ENCODE measurements around the gene C19orf73. TPM values are rescaled to one million over a fixed set of nuclear protein-coding genes. Genes with fewer than 3 reads are reported as not detected.
A peak's percentile ranks its signal among the peaks of the same experiment; 100 is the strongest.

Gene C19orf73
- total and polyA plus RNA-seq, 9 of the 15 experiments (the other 6 are each of a cell fraction or from before 2014, with no cell fraction given), result 0.08 to 7.4 (median 1.4) TPM

- TF ChIP-seq TEAD1 (CRISPR knock-in tag; IDR thresholded peaks at IDR 0.05), result peak in 1 of 2 experiments; percentile 60; a peak in 1 of 4 replicates
- no peak for TF ChIP-seq ZNF507 (tag; conservative IDR thresholded peaks at IDR 0.05)
- TF ChIP-seq DPF2 (IDR thresholded peaks at IDR 0.05), result peak; percentile 52; the same call in 1 of the 2 replicates
- TF ChIP-seq NR2C1 (IDR thresholded peaks at IDR 0.05), result no peak
- TF ChIP-seq NR2C1 (tag; IDR thresholded peaks at IDR 0.05), result peak; percentile 30; the same call in 1 of the 2 replicates
- no peak for TF ChIP-seq ZNF436 (CRISPR knock-in tag; IDR thresholded peaks at IDR 0.05)
- TF ChIP-seq ZNF717 (CRISPR knock-in tag; IDR thresholded peaks at IDR 0.05), result no peak
- TF ChIP-seq ZNF274 (IDR thresholded peaks at IDR 0.05; ENCODE audit: borderline replicate concordance, low read depth, low read length), result no peak; the same call in 1 of the 2 replicates
- peak; percentile 56 for TF ChIP-seq SETDB1 (IDR thresholded peaks at IDR 0.05; ENCODE audit: low read length)
- TF ChIP-seq MAFK (IDR thresholded peaks at IDR 0.05; ENCODE audit: low read length), result no peak
- no peak for TF ChIP-seq MYBL2 (IDR thresholded peaks at IDR 0.05; ENCODE audit: low read depth)
- TF ChIP-seq MYBL2 (CRISPR knock-in tag; IDR thresholded peaks at IDR 0.05; ENCODE audit: borderline replicate concordance), result no peak
- peak; percentile 23; the same call in 1 of the 2 replicates for TF ChIP-seq ARID1B (IDR thresholded peaks at IDR 0.05)
- TF ChIP-seq REST (IDR thresholded peaks at IDR 0.05; ENCODE audit: borderline replicate concordance), result no peak
- peak; percentile 80; the same call in 1 of the 2 replicates for TF ChIP-seq REST (CRISPR knock-in tag; IDR thresholded peaks at IDR 0.05; ENCODE audit: low read depth)
- TF ChIP-seq HCFC1 (IDR thresholded peaks at IDR 0.05; ENCODE audit: low read depth, low read length), result peak; percentile 33
- peak; percentile 94; the same call in 1 of the 2 replicates for TF ChIP-seq ZBTB9 (CRISPR knock-in tag; IDR thresholded peaks at IDR 0.05)
- no peak for TF ChIP-seq PKNOX1 (IDR thresholded peaks at IDR 0.05)
- TF ChIP-seq ZSCAN32 (CRISPR knock-in tag; IDR thresholded peaks at IDR 0.05), result 0 out of 2 replicates have a peak, but pooled peaks have one; percentile 37
Observed at GRCh38 chr19:49085020-49085867, 33.7 kb downstream of the C19orf73 start, which contains the start of gene SNRNP70 (continued).

Data from K562 (cell line).